A204.1 (cell line): ENCODE data around the gene FAM117B.
"Not testable (repeated sequence)": the region's sequence is repeated elsewhere in the genome, so short reads cannot be mapped to it uniquely, and the experiment has no call there.

Source experiments
- FAIRE-seq: peaks from 2 replicates; lab custom pipeline; 2012; peaks lifted over from hg19 to GRCh38; lab: Jason Lieb, UNC

Gene FAM117B

GRCh38 chr2:202703091-202703490, 68.3 kb downstream of the FAM117B start:
- FAIRE-seq = no peak

- no peak for FAIRE-seq
Measured at GRCh38 chr2:202704248-202704647, 69.5 kb downstream of the FAM117B start.

- no peak for FAIRE-seq
Measured at GRCh38 chr2:202705446-202706020, 70.8 kb downstream of the FAM117B start.

- FAIRE-seq = not testable (repeated sequence)
Measured at GRCh38 chr2:202714971-202715935, 80.5 kb downstream of the FAM117B start.

- FAIRE-seq = no peak
Measured at GRCh38 chr2:202716114-202716718, 81.4 kb downstream of the FAM117B start.

GRCh38 chr2:202716953-202717597, 82.3 kb downstream of the FAM117B start:
- no peak for FAIRE-seq

GRCh38 chr2:202717598-202718310, 83.0 kb downstream of the FAM117B start:
- no peak for FAIRE-seq

GRCh38 chr2:202718614-202719013, 83.8 kb downstream of the FAM117B start:
- FAIRE-seq = no peak

- no peak for FAIRE-seq
Measured at GRCh38 chr2:202720226-202720625, 85.5 kb downstream of the FAM117B start.

- no peak for FAIRE-seq
Measured at GRCh38 chr2:202721621-202722020, 86.9 kb downstream of the FAM117B start.

- FAIRE-seq = no peak
Measured at GRCh38 chr2:202723746-202724145, 89.0 kb downstream of the FAM117B start.

GRCh38 chr2:202726070-202726469, 91.3 kb downstream of the FAM117B start:
- FAIRE-seq = no peak

- no peak for FAIRE-seq
Measured at GRCh38 chr2:202736826-202737225, 102.1 kb downstream of the FAM117B start.

GRCh38 chr2:202743613-202744012, 108.8 kb downstream of the FAM117B start:
- no peak for FAIRE-seq

GRCh38 chr2:202749477-202749876, 114.7 kb downstream of the FAM117B start:
- FAIRE-seq = no peak

GRCh38 chr2:202750763-202751427, 116.1 kb downstream of the FAM117B start:
- FAIRE-seq = no peak

- no peak for FAIRE-seq
Measured at GRCh38 chr2:202752071-202752470, 117.3 kb downstream of the FAM117B start.

- FAIRE-seq = no peak
Measured at GRCh38 chr2:202754936-202755335, 120.2 kb downstream of the FAM117B start.

- no peak for FAIRE-seq
Measured at GRCh38 chr2:202756598-202756997, 121.8 kb downstream of the FAM117B start.

GRCh38 chr2:202757339-202757738, 122.6 kb downstream of the FAM117B start:
- no peak for FAIRE-seq

GRCh38 chr2:202758128-202758527, 123.4 kb downstream of the FAM117B start:
- FAIRE-seq = no peak
